Measurements from ENCODE around the gene CKMT1A. TPM values are rescaled to one million over a fixed set of nuclear protein-coding genes. Genes with fewer than 3 reads are reported as not detected.

The CKMT1A gene
- total and polyA plus RNA-seq, 2 of the 4 experiments (the other 2 are of a cell fraction), result not detected

- dilution Hi-C loops (cut with HindIII; ENCODE audit: low sequenced_read_pairs, unreplicated experiment), result no loop called here
- Histone ChIP-seq H3K27me3 (ENCODE audit: control insufficient read depth, insufficient read depth, low read length) (peaks cover 14% of the 10 kb centered on the region), H3K4me1 (ENCODE audit: control insufficient read depth, insufficient read depth, low read length) (no peaks in the 10 kb centered on the region), H3K9me3 (ENCODE audit: control insufficient read depth, insufficient read depth, low read length) (no peaks in the 10 kb centered on the region), H2AK5ac (ENCODE audit: low read depth, low read length) (no peak overlapping the region), H3K36me3 (ENCODE audit: control insufficient read depth, insufficient read depth, low read length) (no peaks in the 10 kb centered on the region), H3K23ac (ENCODE audit: low read depth, low read length) (no peak overlapping the region), H3K4me3 (ENCODE audit: insufficient read depth, low read depth, low read length) (no peak overlapping the region), H2BK15ac (ENCODE audit: low read depth, low read length) (no peak overlapping the region), H2BK20ac (ENCODE audit: low read depth, low read length) (no peak overlapping the region), H4K20me1 (ENCODE audit: insufficient read depth, low read length) (no peaks in the 10 kb centered on the region), H2BK5ac (ENCODE audit: low read depth, low read length, poor library complexity, severe bottlenecking) (no peak overlapping the region), H4K91ac (ENCODE audit: insufficient read depth, low read depth, low read length) (no peak overlapping the region), H4K8ac (ENCODE audit: low read depth in 2 of 2, low read length in 2 of 2) (no peak overlapping the region), H3K9me1 (ENCODE audit: insufficient read depth, low read length) (no peaks in the 10 kb centered on the region), H3K56ac (ENCODE audit: extremely low read depth, insufficient read depth, low read length) (no peak overlapping the region), H2AFZ (replicated peaks; ENCODE audit: low read length, poor library complexity) (no peak overlapping the region), H4K5ac (ENCODE audit: low read depth, low read length) (no peak overlapping the region), H3K4ac (ENCODE audit: low read depth, low read length) (no peak overlapping the region), H2BK120ac (ENCODE audit: low read depth, low read length) (no peak overlapping the region), H2AK9ac (replicated peaks; ENCODE audit: low read depth, low read length, poor library complexity) (no peak overlapping the region), H3K79me1 (ENCODE audit: low read depth in 1 of 2, low read length in 2 of 2) (no peaks in the 10 kb centered on the region), H3K18ac (ENCODE audit: low read depth, low read length) (no peak overlapping the region), H3K4me2 (ENCODE audit: low read depth, low read length) (no peak overlapping the region), H3K9ac (ENCODE audit: low read depth, low read length) (no peak overlapping the region), H3K27ac (ENCODE audit: insufficient read depth, low read length) (no peak overlapping the region), H3K14ac (replicated peaks; ENCODE audit: low read depth, low read length) (no peak overlapping the region)
- in situ Hi-C loops (cut with MboI; ENCODE audit: low sequenced_read_pairs), result no loop called here
- ATAC-seq (ENCODE audit: low read depth), result no peak
- intact Hi-C loops (cut with micrococcal nuclease), result no loop called here
- POLR2A ChIA-PET (ENCODE audit: unreplicated experiment), result no interaction called here
- CTCF ChIA-PET, result no interaction called here
- no TSS peak for BruUV-seq (replicated peaks)
- WGBS, 2 experiments (ENCODE audit: extremely low coverage in 2 of 2, insufficient read length in 1 of 2), result no CpG with 5 or more reads among the region's 4 CpGs
- TF ChIP-seq USF2 (IDR thresholded peaks at IDR 0.05; ENCODE audit: low read depth, low read length) (no peak), FOS (IDR thresholded peaks at IDR 0.05; ENCODE audit: low read depth, low read length) (no peak), NFE2L2 (IDR thresholded peaks at IDR 0.05; ENCODE audit: low read depth, low read length) (no peak), BHLHE40 (IDR thresholded peaks at IDR 0.05; ENCODE audit: low read depth, low read length) (no peak), CTCF (conservative IDR thresholded peaks at IDR 0.05; ENCODE audit: low read depth, low read length) (no peak), POLR2A (IDR thresholded peaks at IDR 0.05; ENCODE audit: low read depth, low read length) (no peak), MXI1 (IDR thresholded peaks at IDR 0.05; ENCODE audit: borderline replicate concordance, low read depth, low read length) (no peak), RFX5 (IDR thresholded peaks at IDR 0.05; ENCODE audit: low read depth, low read length) (no peak), ELK1 (IDR thresholded peaks at IDR 0.05; ENCODE audit: borderline replicate concordance, low read depth, low read length) (no peak), CHD1 (IDR thresholded peaks at IDR 0.05; ENCODE audit: low read depth, low read length) (no peak), MAFK (IDR thresholded peaks at IDR 0.05; ENCODE audit: low read depth, low read length) (no peak), RCOR1 (IDR thresholded peaks at IDR 0.05; ENCODE audit: insufficient replicate concordance, low read length) (no peak)
- DNase-seq, result no peak
These were observed 29.5 kb downstream of the CKMT1A start for GRCh38 chr15:43723151-43723550.
